GM23338 (cell line): Measurements from ENCODE around the gene RS1. TPM values are rescaled to one million over a fixed set of nuclear protein-coding genes. Genes with fewer than 3 reads are reported as not detected.

Experiments used
- ATAC-seq: fragments of 200-7000 bp; cut with Tn5 transposase; 3 replicates; pipeline ENCODE4 v1.9.1; 2020
- DNase-seq: peaks from one replicate; pipeline ENCODE4 v3.0.0-alpha.2; 2015; ENCODE audit warnings: low spot score
- H2AFZ ChIP-seq: fragments of 200-600 bp; sonication (generic); 2 replicates; pipeline ENCODE4 v1.8.0; 2016; ENCODE audit warnings: antibody characterized with exemption, mild to moderate bottlenecking, moderate library complexity
- H3F3A ChIP-seq: fragments of 200-600 bp; sonication (generic); replicated peaks from 2 replicates; pipeline ENCODE4 v1.8.0; 2017; ENCODE audit warnings: antibody characterized with exemption, mixed run types, low read depth
- H3K27ac ChIP-seq: fragments of 200-600 bp; sonication (generic); 2 replicates; pipeline ENCODE4 v1.6.1; 2016; ENCODE audit warnings: low read depth
- H3K27me3 ChIP-seq: fragments of 200-600 bp; sonication (generic); 2 replicates; pipeline ENCODE4 v1.8.0; 2016; ENCODE audit warnings: mild to moderate bottlenecking, mixed run types, moderate library complexity; ENCODE audit not compliant: insufficient read depth
- H3K36me3 ChIP-seq: fragments of 200-600 bp; sonication (generic); 2 replicates; pipeline ENCODE4 v1.8.0; 2016; ENCODE audit warnings: mild to moderate bottlenecking; ENCODE audit not compliant: insufficient read depth
- H3K4me1 ChIP-seq: fragments of 200-600 bp; sonication (generic); 2 replicates; pipeline ENCODE4 v1.8.0; 2016; ENCODE audit warnings: mild to moderate bottlenecking, moderate library complexity; ENCODE audit not compliant: insufficient read depth
- H3K4me2 ChIP-seq: fragments of 200-600 bp; sonication (generic); 2 replicates; pipeline ENCODE4 v1.7.1; 2017; ENCODE audit warnings: mixed run types
- H3K4me3 ChIP-seq: fragments of 200-600 bp; sonication (generic); 2 replicates; pipeline ENCODE4 v1.6.1; 2016; ENCODE audit warnings: mixed run types
- H3K79me2 ChIP-seq: fragments of 200-600 bp; sonication (generic); replicated peaks from 2 replicates; pipeline ENCODE4 v1.8.0; 2017; ENCODE audit warnings: mild to moderate bottlenecking; ENCODE audit not compliant: insufficient read depth
- H3K9me2 ChIP-seq: fragments of 200-600 bp; sonication (generic); 2 replicates; pipeline ENCODE4 v1.8.0; 2017; ENCODE audit not compliant: insufficient read depth
- H4K20me1 ChIP-seq: fragments of 200-600 bp; sonication (generic); replicated peaks from 2 replicates; pipeline ENCODE4 v1.8.0; 2017; ENCODE audit warnings: mild to moderate bottlenecking; ENCODE audit not compliant: insufficient read depth
- H3K27ac Mint-ChIP-seq: 2 replicates; pipeline ENCODE4 v1.8.0; 2020; ENCODE audit warnings: inconsistent platforms, mild to moderate bottlenecking, moderate library complexity, mixed read lengths
- H3K27me3 Mint-ChIP-seq: 3 replicates; pipeline ENCODE4 v1.8.0; 2022; ENCODE audit warnings: low read depth, mild to moderate bottlenecking, moderate library complexity, mixed read lengths, inconsistent platforms; ENCODE audit not compliant: insufficient read depth, poor library complexity
- H3K36me3 Mint-ChIP-seq: 3 replicates; pipeline ENCODE4 v1.8.0; 2021; ENCODE audit warnings: low read depth, mild to moderate bottlenecking, inconsistent platforms, moderate library complexity, mixed read lengths
- H3K4me1 Mint-ChIP-seq: 3 replicates; pipeline ENCODE4 v1.8.0; 2020; ENCODE audit warnings: mild to moderate bottlenecking, inconsistent platforms, mixed read lengths
- H3K4me3 Mint-ChIP-seq: 3 replicates; pipeline ENCODE4 v1.8.0; 2021; ENCODE audit warnings: moderate library complexity, mild to moderate bottlenecking, inconsistent platforms, mixed read lengths
- H3K9me3 Mint-ChIP-seq: 3 replicates; pipeline ENCODE4 v1.8.0; 2020; ENCODE audit warnings: moderate library complexity, mild to moderate bottlenecking, inconsistent platforms, mixed read lengths
- EZH2 ChIP-seq: fragments of 200-600 bp; sonication (generic); IDR thresholded peaks from one replicate; pipeline ENCODE4 v1.8.0; 2017; ENCODE audit warnings: antibody characterized with exemption, mild to moderate bottlenecking, low read depth; ENCODE audit not compliant: unreplicated experiment
- EZH2phosphoT487 ChIP-seq: fragments of 200-600 bp; sonication (generic); IDR thresholded peaks from one replicate; pipeline ENCODE4 v1.8.1; 2018; ENCODE audit warnings: antibody characterized with exemption; ENCODE audit not compliant: unreplicated experiment
- JUNB ChIP-seq: IDR thresholded peaks from one replicate; pipeline ENCODE4 v1.6.1; 2016; ENCODE audit warnings: antibody characterized with exemption; ENCODE audit not compliant: unreplicated experiment
- NANOG ChIP-seq: IDR thresholded peaks from 2 replicates; pipeline ENCODE4 v1.6.1; 2016; ENCODE audit warnings: antibody characterized with exemption, borderline replicate concordance
- POLR2AphosphoS5 ChIP-seq: IDR thresholded peaks from 2 replicates; pipeline ENCODE4 v1.6.1; 2016; ENCODE audit warnings: antibody characterized with exemption, low read depth
- STAT1 ChIP-seq: IDR thresholded peaks from one replicate; pipeline ENCODE4 v1.6.1; 2016; ENCODE audit warnings: antibody characterized with exemption; ENCODE audit not compliant: unreplicated experiment
- ZNF114 ChIP-seq: fragments of 250-450 bp; sonication (Bioruptor Pico); IDR thresholded peaks from 2 replicates; pipeline ENCODE4 v1.5.0; 2020; ENCODE audit warnings: mild to moderate bottlenecking, moderate library complexity
- ZNF331 ChIP-seq: fragments of 250-450 bp; sonication (Bioruptor Pico); IDR thresholded peaks from 2 replicates; pipeline ENCODE4 v1.5.0; 2020; ENCODE audit warnings: low read depth, mild to moderate bottlenecking, moderate library complexity
- polyA plus RNA-seq: library from polyadenylated mRNA; unstranded; fragments of >200 nt; fragmentation: Nextera tagmentation; extraction: Ambion mirVana; gene quantifications from 2 replicates; pipeline ENCODE4 v1.2.1, GENCODE V29; 2016
- total RNA-seq: library from RNA; depleted of rRNA; stranded (reverse); fragments of >200 nt; shearing (Covaris generic); gene quantifications from 2 replicates; pipeline ENCODE4 v1.2.3, GENCODE V29; 2014
- TF ChIP-seq, protein P1 (sequence below): IDR thresholded peaks from one replicate; pipeline ENCODE4 v1.6.1; 2018; ENCODE audit warnings: antibody characterized with exemption; ENCODE audit not compliant: unreplicated experiment
- TF ChIP-seq, protein P2 (sequence below): IDR thresholded peaks from 2 replicates; pipeline ENCODE4 v1.6.1; 2016; ENCODE audit warnings: antibody characterized with exemption
- TF ChIP-seq, protein P3 (sequence below), 2 experiments: fragments of 200-600 bp in 1 of 2; sonication (generic) in 1 of 2; conservative IDR thresholded peaks; 2 replicates each; pipeline versions ENCODE4 v1.5.1 to v1.6.1; 2016 to 2017; ENCODE audit warnings: antibody characterized with exemption in 2 of 2, low read depth in 2 of 2, mild to moderate bottlenecking in 2 of 2, moderate library complexity in 1 of 2

The RS1 gene
- total and polyA plus RNA-seq, 2 experiments from 2014 or later, result not detected

DNA sequence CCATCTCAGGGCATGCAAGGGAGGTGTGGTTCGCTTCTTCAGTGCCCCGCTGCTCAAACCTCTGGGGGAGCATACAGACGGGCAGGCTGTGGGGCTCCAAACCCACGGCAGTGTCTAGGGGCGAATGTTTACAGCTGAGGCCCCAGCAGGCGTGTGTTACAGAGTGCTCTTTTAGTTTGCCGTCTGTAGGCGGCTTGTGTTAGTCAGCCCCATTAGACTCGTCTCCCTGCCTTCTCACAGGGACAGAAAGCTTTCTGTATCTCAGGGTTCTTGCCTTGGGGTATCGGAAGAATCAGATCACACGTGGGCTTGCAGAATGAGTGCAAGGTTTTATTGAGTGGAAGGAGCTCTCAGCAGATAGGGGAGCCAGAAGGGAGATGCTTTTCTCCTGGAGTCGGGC is 10.6 kb downstream of the RS1 start (continued):
- TF ChIP-seq JUNB, result no peak

DNA sequence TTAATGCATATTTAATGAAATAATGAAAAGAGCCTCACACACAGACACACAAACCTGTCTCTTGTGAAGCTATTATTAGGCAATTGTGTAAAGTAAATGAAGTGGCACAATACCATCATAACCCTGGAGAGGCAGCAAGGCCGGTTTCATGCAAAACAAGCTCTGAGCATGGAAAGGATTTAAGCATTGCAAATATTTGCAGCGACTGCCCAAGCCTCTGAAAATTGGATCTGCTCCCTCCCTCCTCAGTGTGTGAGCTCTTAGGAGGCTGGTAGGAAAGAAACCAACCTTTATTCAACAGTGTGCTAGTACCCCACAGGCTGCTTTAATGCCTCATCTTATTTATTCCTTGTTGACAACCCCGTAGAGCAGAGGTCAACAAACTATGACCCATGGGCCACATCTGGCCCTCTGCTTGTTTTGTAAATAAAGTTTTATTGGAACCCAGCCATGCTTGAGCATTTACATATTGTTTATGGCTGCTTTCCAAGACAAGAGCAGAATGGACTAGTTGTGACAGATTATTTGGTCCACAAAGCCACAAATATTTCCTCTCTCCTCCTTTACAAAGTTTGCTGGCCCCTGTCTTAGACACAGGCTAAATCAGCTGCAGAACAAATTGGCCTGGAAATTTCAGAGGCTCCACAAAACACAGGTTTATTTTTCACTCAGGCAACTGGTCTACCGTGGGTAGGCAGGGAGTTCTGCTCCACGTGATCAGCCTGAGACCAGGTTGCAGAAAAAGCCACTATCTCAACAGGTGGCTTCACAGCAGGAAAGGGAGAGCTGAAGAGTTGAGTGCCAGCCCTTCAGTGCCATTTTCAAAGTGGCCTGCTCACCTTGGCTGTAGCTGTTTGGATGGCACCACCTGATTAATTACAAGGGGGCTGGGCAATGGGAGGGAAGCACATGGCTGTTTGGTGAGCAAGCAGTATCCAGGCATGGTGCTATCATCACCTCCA is 16.8 kb downstream of the RS1 start:
- ATAC-seq (no peak), DNase-seq (no peak)
- H4K20me1 ChIP-seq, result no peaks in the 10 kb centered on the region
- Mint-ChIP-seq H3K27ac (no peak overlapping the region), H3K9me3 (no peaks in the 10 kb centered on the region), H3K4me1 (peaks cover 4% of the 10 kb centered on the region), H3K4me3 (no peak overlapping the region), H3K36me3 (no peaks in the 10 kb centered on the region), H3K27me3 (no peaks in the 10 kb centered on the region)
- no peaks in the 10 kb centered on the region for H3K9me2 ChIP-seq
- H3F3A ChIP-seq, result no peaks in the 10 kb centered on the region
- H3K36me3 ChIP-seq, result no peaks in the 10 kb centered on the region
- H3K4me1 ChIP-seq, result no peaks in the 10 kb centered on the region
- no peaks in the 10 kb centered on the region for H3K79me2 ChIP-seq
- no peak overlapping the region for H3K27ac ChIP-seq
- no peak overlapping the region for H2AFZ ChIP-seq
- H3K27me3 ChIP-seq, result no peaks in the 10 kb centered on the region
- no peak overlapping the region for H3K4me3 ChIP-seq
- H3K4me2 ChIP-seq, result no peak overlapping the region
- TF ChIP-seq, protein P1, sequence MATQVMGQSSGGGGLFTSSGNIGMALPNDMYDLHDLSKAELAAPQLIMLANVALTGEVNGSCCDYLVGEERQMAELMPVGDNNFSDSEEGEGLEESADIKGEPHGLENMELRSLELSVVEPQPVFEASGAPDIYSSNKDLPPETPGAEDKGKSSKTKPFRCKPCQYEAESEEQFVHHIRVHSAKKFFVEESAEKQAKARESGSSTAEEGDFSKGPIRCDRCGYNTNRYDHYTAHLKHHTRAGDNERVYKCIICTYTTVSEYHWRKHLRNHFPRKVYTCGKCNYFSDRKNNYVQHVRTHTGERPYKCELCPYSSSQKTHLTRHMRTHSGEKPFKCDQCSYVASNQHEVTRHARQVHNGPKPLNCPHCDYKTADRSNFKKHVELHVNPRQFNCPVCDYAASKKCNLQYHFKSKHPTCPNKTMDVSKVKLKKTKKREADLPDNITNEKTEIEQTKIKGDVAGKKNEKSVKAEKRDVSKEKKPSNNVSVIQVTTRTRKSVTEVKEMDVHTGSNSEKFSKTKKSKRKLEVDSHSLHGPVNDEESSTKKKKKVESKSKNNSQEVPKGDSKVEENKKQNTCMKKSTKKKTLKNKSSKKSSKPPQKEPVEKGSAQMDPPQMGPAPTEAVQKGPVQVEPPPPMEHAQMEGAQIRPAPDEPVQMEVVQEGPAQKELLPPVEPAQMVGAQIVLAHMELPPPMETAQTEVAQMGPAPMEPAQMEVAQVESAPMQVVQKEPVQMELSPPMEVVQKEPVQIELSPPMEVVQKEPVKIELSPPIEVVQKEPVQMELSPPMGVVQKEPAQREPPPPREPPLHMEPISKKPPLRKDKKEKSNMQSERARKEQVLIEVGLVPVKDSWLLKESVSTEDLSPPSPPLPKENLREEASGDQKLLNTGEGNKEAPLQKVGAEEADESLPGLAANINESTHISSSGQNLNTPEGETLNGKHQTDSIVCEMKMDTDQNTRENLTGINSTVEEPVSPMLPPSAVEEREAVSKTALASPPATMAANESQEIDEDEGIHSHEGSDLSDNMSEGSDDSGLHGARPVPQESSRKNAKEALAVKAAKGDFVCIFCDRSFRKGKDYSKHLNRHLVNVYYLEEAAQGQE, result no peak
- TF ChIP-seq ZNF114 (CRISPR knock-in tag), result no peak
- TF ChIP-seq JUNB, result no peak
- TF ChIP-seq, protein P2, sequence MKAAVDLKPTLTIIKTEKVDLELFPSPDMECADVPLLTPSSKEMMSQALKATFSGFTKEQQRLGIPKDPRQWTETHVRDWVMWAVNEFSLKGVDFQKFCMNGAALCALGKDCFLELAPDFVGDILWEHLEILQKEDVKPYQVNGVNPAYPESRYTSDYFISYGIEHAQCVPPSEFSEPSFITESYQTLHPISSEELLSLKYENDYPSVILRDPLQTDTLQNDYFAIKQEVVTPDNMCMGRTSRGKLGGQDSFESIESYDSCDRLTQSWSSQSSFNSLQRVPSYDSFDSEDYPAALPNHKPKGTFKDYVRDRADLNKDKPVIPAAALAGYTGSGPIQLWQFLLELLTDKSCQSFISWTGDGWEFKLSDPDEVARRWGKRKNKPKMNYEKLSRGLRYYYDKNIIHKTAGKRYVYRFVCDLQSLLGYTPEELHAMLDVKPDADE, result no peak
- TF ChIP-seq, protein P3, sequence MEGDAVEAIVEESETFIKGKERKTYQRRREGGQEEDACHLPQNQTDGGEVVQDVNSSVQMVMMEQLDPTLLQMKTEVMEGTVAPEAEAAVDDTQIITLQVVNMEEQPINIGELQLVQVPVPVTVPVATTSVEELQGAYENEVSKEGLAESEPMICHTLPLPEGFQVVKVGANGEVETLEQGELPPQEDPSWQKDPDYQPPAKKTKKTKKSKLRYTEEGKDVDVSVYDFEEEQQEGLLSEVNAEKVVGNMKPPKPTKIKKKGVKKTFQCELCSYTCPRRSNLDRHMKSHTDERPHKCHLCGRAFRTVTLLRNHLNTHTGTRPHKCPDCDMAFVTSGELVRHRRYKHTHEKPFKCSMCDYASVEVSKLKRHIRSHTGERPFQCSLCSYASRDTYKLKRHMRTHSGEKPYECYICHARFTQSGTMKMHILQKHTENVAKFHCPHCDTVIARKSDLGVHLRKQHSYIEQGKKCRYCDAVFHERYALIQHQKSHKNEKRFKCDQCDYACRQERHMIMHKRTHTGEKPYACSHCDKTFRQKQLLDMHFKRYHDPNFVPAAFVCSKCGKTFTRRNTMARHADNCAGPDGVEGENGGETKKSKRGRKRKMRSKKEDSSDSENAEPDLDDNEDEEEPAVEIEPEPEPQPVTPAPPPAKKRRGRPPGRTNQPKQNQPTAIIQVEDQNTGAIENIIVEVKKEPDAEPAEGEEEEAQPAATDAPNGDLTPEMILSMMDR (conservative IDR thresholded peaks at IDR 0.05; ENCODE audit: low read depth in 2 of 2), result no peak
- TF ChIP-seq NANOG, result no peak
- TF ChIP-seq ZNF331 (CRISPR knock-in tag), result no peak
- no peak for TF ChIP-seq POLR2AphosphoS5
- no peak for TF ChIP-seq STAT1
- TF ChIP-seq EZH2phosphoT487, result no peak
- TF ChIP-seq EZH2, result no peak
